Endometrium (tissue), 2 donors: ENCODE results near the gene OR2D3.
"Not testable (repeated sequence)": the region's sequence is repeated elsewhere in the genome, so short reads cannot be mapped to it uniquely, and the experiment has no call there.

Experiments
- FAIRE-seq: peaks from 2 replicates; lab custom pipeline; 2012; peaks lifted over from hg19 to GRCh38; lab: Jason Lieb, UNC
- donor health status: control.
- donor health status: control.

Gene OR2D3

GRCh38 chr11:6927030-6927617 lies 6.3 kb downstream of the OR2D3 start:
- FAIRE-seq, result no peak

- FAIRE-seq, result no peak
These were observed 8.1 kb downstream of the OR2D3 start for GRCh38 chr11:6928916-6929315.

- no peak for FAIRE-seq
These were observed 10.4 kb downstream of the OR2D3 start for GRCh38 chr11:6931146-6931713.

GRCh38 chr11:6932145-6932544 lies 11.3 kb downstream of the OR2D3 start:
- FAIRE-seq, result no peak

GRCh38 chr11:6941970-6942369 lies 21.2 kb downstream of the OR2D3 start:
- no peak for FAIRE-seq

- FAIRE-seq, result no peak
These were observed 22.3 kb downstream of the OR2D3 start for GRCh38 chr11:6943131-6943530.

GRCh38 chr11:6954248-6954647 lies 33.4 kb downstream of the OR2D3 start:
- FAIRE-seq, result not testable (repeated sequence)

- FAIRE-seq, result no peak
These were observed 41.3 kb downstream of the OR2D3 start for GRCh38 chr11:6962141-6962540.

GRCh38 chr11:6962673-6963072 lies 41.9 kb downstream of the OR2D3 start:
- FAIRE-seq, result no peak

- no peak for FAIRE-seq
These were observed 48.0 kb downstream of the OR2D3 start for GRCh38 chr11:6968816-6969215.

- not testable (repeated sequence) for FAIRE-seq
These were observed 49.1 kb downstream of the OR2D3 start for GRCh38 chr11:6969854-6970253.
